GM19238 (cell line): ENCODE results near the gene SYT6.

Experiments used
- DNase-seq: peaks from one replicate; pipeline ENCODE4 v3.0.0; 2011; ENCODE audit warnings: low spot score; ENCODE audit not compliant: insufficient read length

The SYT6 gene

GRCh38 chr1:114153261-114154145, at the start of gene SYT6:
Gene SYT6 (minus strand): TSS chr1:114153869. CDS start chr1:114153772, 97 bp downstream.
- DNase-seq, result no peak

- DNase-seq, result no peak
These were observed 47.8 kb upstream of the SYT6 start for GRCh38 chr1:114201486-114201885.

- DNase-seq, result no peak
These were observed 45.4 kb upstream of the SYT6 start for GRCh38 chr1:114199017-114199594.

GRCh38 chr1:114196992-114197907, 43.6 kb upstream of the SYT6 start:
- DNase-seq, result no peak

- no peak for DNase-seq
These were observed 42.1 kb upstream of the SYT6 start for GRCh38 chr1:114195819-114196218.

- no peak for DNase-seq
These were observed 38.7 kb upstream of the SYT6 start for GRCh38 chr1:114192328-114192727.

- no peak for DNase-seq
These were observed 35.7 kb upstream of the SYT6 start for GRCh38 chr1:114189398-114189797.

GRCh38 chr1:114181356-114181755, 27.7 kb upstream of the SYT6 start:
- DNase-seq, result no peak

- no peak for DNase-seq
These were observed 27.1 kb upstream of the SYT6 start for GRCh38 chr1:114180742-114181141.

- DNase-seq, result no peak
These were observed 25.3 kb upstream of the SYT6 start for GRCh38 chr1:114178936-114179335.

GRCh38 chr1:114177282-114177681, 23.6 kb upstream of the SYT6 start:
- no peak for DNase-seq

GRCh38 chr1:114176366-114176765, 22.7 kb upstream of the SYT6 start:
- no peak for DNase-seq

GRCh38 chr1:114173680-114174079, 20.0 kb upstream of the SYT6 start:
- no peak for DNase-seq

GRCh38 chr1:114169509-114169908, 15.8 kb upstream of the SYT6 start:
- DNase-seq, result no peak

- no peak for DNase-seq
These were observed 13.6 kb upstream of the SYT6 start for GRCh38 chr1:114167226-114167625.

GRCh38 chr1:114164840-114165543, 11.3 kb upstream of the SYT6 start:
- no peak for DNase-seq

- DNase-seq, result no peak
These were observed 6.3 kb upstream of the SYT6 start for GRCh38 chr1:114159941-114160340.

GRCh38 chr1:114157275-114157660, 3.6 kb upstream of the SYT6 start:
- no peak for DNase-seq

GRCh38 chr1:114156538-114157274, 3.0 kb upstream of the SYT6 start:
- no peak for DNase-seq

- no peak for DNase-seq
These were observed 2.0 kb upstream of the SYT6 start for GRCh38 chr1:114155706-114156105.

- no peak for DNase-seq
These were observed 1.3 kb upstream of the SYT6 start for GRCh38 chr1:114154963-114155322.
